HG03575 (cell line): ENCODE data around the gene GALNTL6.

Source experiments
- ATAC-seq: cut with Tn5 transposase; IDR thresholded peaks from one replicate; pipeline ENCODE4 v1.9.1; 2021; ENCODE audit not compliant: unreplicated experiment, insufficient number of reproducible peaks, low FRiP score; ENCODE audit errors: extremely low read depth

GALNTL6 gene

GRCh38 chr4:171812665-171813525, at the start of gene GALNTL6:
Gene GALNTL6 (plus strand): TSS chr4:171813404.
- ATAC-seq = no peak

GRCh38 chr4:171765514-171765913, 47.7 kb upstream of the GALNTL6 start:
- no peak for ATAC-seq

GRCh38 chr4:171774642-171775190, 38.5 kb upstream of the GALNTL6 start:
- ATAC-seq = no peak

- ATAC-seq = no peak
Observed at GRCh38 chr4:171779301-171779700, 33.9 kb upstream of the GALNTL6 start.

GRCh38 chr4:171785388-171785787, 27.8 kb upstream of the GALNTL6 start:
- ATAC-seq = no peak

- no peak for ATAC-seq
Observed at GRCh38 chr4:171793723-171794122, 19.5 kb upstream of the GALNTL6 start.

GRCh38 chr4:171794528-171794927, 18.7 kb upstream of the GALNTL6 start:
- ATAC-seq = no peak

GRCh38 chr4:171809854-171810253, 3.4 kb upstream of the GALNTL6 start:
- no peak for ATAC-seq

GRCh38 chr4:171812333-171812664, 905 bp upstream of the GALNTL6 start:
- no peak for ATAC-seq

GRCh38 chr4:171813526-171814250, 484 bp downstream of the GALNTL6 start:
- no peak for ATAC-seq

- ATAC-seq = no peak
Observed at GRCh38 chr4:171814545-171814944, 1.3 kb downstream of the GALNTL6 start.

GRCh38 chr4:171817026-171817425, 3.8 kb downstream of the GALNTL6 start:
- peak; percentile 46 for ATAC-seq

GRCh38 chr4:171834640-171835039, 21.4 kb downstream of the GALNTL6 start:
- ATAC-seq = no peak

- no peak for ATAC-seq
Observed at GRCh38 chr4:171843456-171843855, 30.3 kb downstream of the GALNTL6 start.

- ATAC-seq = no peak
Observed at GRCh38 chr4:171846232-171846631, 33.0 kb downstream of the GALNTL6 start.

- no peak for ATAC-seq
Observed at GRCh38 chr4:171846893-171847292, 33.7 kb downstream of the GALNTL6 start.

- ATAC-seq = no peak
Observed at GRCh38 chr4:171847751-171848150, 34.5 kb downstream of the GALNTL6 start.

GRCh38 chr4:171849686-171850222, 36.5 kb downstream of the GALNTL6 start:
- ATAC-seq = no peak

- ATAC-seq = no peak
Observed at GRCh38 chr4:171851295-171851694, 38.1 kb downstream of the GALNTL6 start.
